GM19351 (cell line): ENCODE measurements around the gene TBXAS1.
A peak's percentile ranks its signal among the peaks of the same experiment; 100 is the strongest.

ENCODE experiments used
- ATAC-seq: cut with Tn5 transposase; IDR thresholded peaks from one replicate; pipeline ENCODE4 v1.9.1; 2021; ENCODE audit warnings: mild to moderate bottlenecking, moderate library complexity; ENCODE audit not compliant: unreplicated experiment

TBXAS1 gene

DNA sequence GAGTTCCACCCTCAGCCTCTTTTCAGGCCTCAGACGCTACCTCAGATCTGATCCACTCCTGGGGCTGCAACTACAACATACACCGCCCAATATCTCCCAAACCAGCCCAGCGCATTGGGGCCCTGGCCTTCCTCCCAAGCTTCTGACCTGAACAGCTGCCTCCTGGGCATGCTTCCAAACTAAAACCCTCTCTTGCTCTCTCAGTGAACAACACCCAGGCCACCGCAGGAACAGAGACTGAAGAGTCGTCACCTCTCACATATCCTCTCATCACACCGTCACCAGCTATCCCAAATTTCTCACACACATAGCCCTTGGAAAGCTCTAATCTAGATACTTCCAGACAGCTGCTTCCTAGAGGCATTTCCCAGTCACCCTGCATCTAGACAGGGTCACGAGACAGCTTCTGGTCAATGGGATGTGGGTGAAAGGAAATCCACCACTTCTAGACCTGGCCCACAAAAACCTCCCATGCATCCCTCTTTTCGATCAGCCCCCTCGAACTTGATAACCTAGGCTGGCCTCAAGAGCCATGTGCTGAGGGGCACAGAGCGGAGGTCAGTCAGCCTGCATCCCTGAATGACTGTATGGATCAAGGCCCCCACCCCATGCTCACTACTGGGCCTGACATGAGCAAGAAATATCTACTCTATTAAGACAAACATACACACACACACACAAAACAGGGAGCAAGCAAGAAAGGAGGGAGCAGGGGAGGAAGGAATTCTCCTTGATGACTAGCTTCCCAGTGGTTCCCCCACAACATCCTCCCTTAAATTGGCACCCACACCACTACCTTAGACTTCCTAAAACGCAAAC, 231.9 kb downstream of the TBXAS1 start:
- no peak for ATAC-seq

DNA sequence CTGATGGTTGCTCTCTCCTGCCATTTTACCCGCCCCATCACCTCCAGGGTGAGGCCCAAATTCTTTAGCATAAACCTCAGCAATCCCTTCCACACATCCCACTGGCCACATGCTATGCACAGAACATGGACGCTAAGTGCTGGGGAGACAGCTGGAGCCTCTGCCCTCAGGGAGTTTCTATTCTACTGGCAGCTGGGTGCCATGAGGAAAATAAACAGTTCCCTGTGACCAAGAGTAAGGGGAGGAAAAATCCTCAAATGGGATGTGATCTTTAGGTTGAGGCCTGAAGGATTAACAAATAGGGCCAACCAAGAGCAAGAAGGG, 232.5 kb downstream of the TBXAS1 start:
- no peak for ATAC-seq

DNA sequence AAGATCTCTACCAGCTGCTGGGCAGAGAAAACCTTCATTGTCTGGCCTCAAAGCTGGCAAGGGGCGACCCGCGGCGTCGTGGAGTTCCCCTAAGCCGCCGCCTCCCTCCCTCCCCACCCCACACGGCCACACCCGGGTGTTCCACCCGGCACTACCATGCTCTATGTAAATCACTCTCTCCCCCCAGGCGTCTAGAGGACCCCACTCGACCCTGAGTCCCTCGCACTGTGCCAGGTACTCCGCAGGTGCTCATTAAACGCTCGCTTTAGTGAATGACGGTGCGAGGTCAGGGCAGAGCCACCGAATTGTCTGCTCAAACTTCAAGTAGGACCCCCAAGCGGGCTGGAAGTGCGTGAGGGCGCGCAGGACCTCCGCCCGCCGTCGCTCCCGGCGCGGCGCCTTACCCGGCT, 233.1 kb downstream of the TBXAS1 start:
- peak; percentile 24 for ATAC-seq

DNA sequence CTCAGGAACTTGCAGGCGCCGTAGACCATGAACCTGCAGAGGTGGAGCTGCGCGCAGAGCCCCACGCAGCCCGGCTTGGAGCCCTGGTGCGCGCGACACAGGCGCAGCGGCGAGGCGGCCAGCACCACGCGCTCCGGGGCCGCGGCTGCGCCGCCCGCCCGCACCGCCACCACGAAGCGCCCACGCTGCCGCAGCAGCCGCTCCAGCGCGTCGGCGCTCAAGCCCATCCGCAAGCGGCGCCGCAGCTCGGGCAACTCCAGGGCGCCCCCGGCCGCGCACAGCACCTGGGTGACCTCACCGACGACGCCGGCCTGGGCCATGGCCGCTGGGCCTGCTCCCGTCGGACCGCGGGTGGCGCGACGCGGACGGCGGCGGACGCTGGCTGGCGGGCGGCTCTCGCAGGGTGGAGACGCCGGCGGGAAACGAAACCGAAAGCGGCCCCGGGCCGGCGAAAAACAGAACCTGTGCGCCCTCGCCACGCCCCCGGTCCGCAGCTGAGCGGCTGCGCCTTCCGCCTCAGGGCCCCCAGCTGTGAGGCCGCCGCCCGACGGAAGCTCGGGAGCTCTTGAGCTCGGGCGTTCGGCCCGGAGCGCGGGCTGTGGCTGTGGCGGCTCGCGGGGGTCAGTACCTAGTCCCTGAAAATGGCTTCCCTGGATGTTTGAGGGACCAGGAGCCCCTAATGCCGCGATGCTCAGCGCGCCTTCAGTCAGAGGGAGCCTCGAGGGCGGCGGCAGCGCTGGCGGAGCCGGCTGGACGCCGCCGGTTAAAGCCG, 233.7 kb downstream of the TBXAS1 start, which contains the start of gene PARP12:
TSS of gene PARP12 (minus strand) at position 424 of the 772 bp plus-strand sequence. CDS start at position 320, 104 bp downstream.
- peak; percentile 95 for ATAC-seq

DNA sequence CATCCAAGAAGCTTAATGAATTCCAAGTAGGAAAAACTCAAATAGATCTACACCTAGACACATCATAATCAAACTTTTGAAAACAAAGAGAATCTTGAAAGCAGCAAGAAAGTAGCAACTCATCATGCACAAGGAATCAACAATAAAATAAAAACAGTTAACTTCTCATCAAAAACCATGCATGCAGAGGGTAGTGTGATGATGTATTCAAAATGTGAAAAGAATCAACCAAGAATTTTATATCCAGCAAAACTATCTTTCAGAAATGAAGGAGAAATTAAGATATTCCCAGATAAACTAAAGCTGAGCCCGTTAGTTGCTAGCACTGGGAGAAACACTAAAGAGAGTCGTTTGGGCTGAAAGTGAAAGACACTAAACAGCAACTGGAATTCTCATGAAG, 238.0 kb downstream of the TBXAS1 start:
- no peak for ATAC-seq

DNA sequence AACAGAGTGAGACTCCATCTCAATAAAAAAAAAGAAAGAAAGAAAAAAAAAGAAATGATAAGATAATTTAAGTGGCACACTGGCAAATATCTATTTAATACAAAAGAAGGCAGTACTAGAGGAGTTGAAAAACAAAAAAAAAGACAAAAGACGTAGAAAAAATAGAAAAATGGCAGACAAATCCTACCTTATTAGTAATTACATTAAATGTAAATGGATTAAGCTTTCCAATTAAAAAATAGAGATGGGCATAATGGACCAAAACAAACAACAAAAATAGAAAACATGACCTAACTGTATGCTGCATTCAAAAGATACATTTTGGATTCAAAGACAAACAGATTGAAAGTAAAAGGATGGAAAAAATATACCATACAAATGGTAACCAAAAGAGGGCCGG, 239.0 kb downstream of the TBXAS1 start:
- ATAC-seq, result no peak

DNA sequence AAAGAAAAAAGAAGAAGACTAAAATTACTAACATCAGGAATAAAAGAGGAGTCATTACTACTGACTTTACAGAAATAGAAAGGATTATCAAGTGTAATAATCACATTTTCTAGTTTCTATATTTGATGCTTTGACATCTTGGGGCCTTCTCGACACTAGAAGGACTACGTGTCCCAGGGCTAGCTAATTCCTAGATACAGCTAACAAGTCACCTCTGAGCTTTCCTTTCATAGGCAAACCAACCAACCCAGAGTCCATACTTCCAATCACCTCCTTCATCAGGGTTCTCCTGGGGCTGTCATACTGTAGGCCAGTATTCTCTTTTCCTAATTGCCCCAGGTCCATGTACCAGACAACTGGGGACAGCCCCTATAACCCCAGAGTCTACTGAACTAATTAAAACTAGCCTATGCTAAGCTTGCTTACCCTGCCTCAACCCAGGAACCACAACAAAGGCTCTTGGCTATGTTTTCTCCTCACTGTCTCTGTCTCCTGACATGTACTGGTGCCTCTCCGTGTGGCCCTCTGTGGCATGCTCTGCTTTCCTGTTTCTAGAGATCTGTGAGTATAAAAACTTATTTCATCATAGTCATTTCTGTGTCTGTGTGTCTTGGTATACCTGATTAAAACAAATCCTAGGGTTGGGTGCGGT, 240.4 kb downstream of the TBXAS1 start:
- no peak for ATAC-seq
